ENCODE results near the gene TENT4A. TPM values are rescaled to one million over a fixed set of nuclear protein-coding genes. Genes with fewer than 3 reads are reported as not detected.
A peak's percentile ranks its signal among the peaks of the same experiment; 100 is the strongest.
"Not testable (repeated sequence)": the region's sequence is repeated elsewhere in the genome, so short reads cannot be mapped to it uniquely, and the experiment has no call there.

TENT4A gene
- 10 to 100 TPM; 11.9 to 15.2 (median 12.7) TPM for total RNA-seq

- peaks cover 42 to 45% of the 10 kb centered on the region in 2 donors for H3K4me1 ChIP-seq
- intact Hi-C loops (cut with DNase I; ENCODE audit: low total_unique reads) (loop anchor here (1.0 to 10.0 kb wide), 9 partner anchors 31 to 1289 kb away; partner anchors contain the start of genes FASTKD3, ICE1, MED10 and MTRR), in situ Hi-C loops (cut with MboI; ENCODE audit: low sequenced_read_pairs in 4 of 4) (loop anchor here in 1 of 4 donors (10.0 kb wide), 1 partner anchor 79 kb away; the partner anchor contains the start of genes NSUN2 and SRD5A1)
- peak within 1 kb of the TSS; percentile 95 to 100 (median 99) for H3K27ac ChIP-seq
- H3K36me3 ChIP-seq = no peaks in the 10 kb centered on the region
- peak within 1 kb of the TSS; percentile 78 to 100 (median 90) for H3K4me3 ChIP-seq
- ATAC-seq (peak; percentile 32 to 42), DNase-seq (no peak)
- no peaks in the 10 kb centered on the region for H3K9me3 ChIP-seq
- peak; percentile 54 to 63 for TF ChIP-seq POLR2A (IDR thresholded peaks at IDR 0.05)
- TF ChIP-seq CTCF (IDR thresholded peaks at IDR 0.05 in 4 of 5, conservative IDR thresholded peaks at IDR 0.05 in 1 of 5) = no peak
- H3K27me3 ChIP-seq = no peaks in the 10 kb centered on the region
Measured at GRCh38 chr5:6713274-6714225, at the start of gene TENT4A. Gene TENT4A (plus strand): TSS chr5:6713432. CDS start chr5:6713984, 552 bp downstream.

GRCh38 chr5:6666762-6667161 lies 46.5 kb upstream of the TENT4A start:
- H3K4me3 ChIP-seq = no peak overlapping the region
- no peaks in the 10 kb centered on the region for H3K36me3 ChIP-seq
- no peak for DNase-seq
- in situ Hi-C loops (cut with MboI; ENCODE audit: low sequenced_read_pairs in 4 of 4) = no loop called here
- intact Hi-C loops (cut with DNase I; ENCODE audit: low total_unique reads) = no loop called here
- no peaks in the 10 kb centered on the region for H3K4me1 ChIP-seq
- H3K27ac ChIP-seq = no peak overlapping the region
- no peak for ATAC-seq
- no peak for TF ChIP-seq CTCF (IDR thresholded peaks at IDR 0.05 in 4 of 5, conservative IDR thresholded peaks at IDR 0.05 in 1 of 5)
- TF ChIP-seq POLR2A (IDR thresholded peaks at IDR 0.05) = no peak
- no peaks in the 10 kb centered on the region for H3K27me3 ChIP-seq
- H3K9me3 ChIP-seq = no peaks in the 10 kb centered on the region

GRCh38 chr5:6667648-6668047 lies 45.6 kb upstream of the TENT4A start:
- TF ChIP-seq CTCF (IDR thresholded peaks at IDR 0.05 in 4 of 5, conservative IDR thresholded peaks at IDR 0.05 in 1 of 5) (no peak), POLR2A (IDR thresholded peaks at IDR 0.05) (no peak)
- Histone ChIP-seq H3K4me1 (no peaks in the 10 kb centered on the region), H3K36me3 (no peaks in the 10 kb centered on the region), H3K9me3 (no peaks in the 10 kb centered on the region), H3K4me3 (no peak overlapping the region), H3K27ac (no peak overlapping the region), H3K27me3 (no peaks in the 10 kb centered on the region)
- DNase-seq = no peak
- intact Hi-C loops (cut with DNase I; ENCODE audit: low total_unique reads) (no loop called here), in situ Hi-C loops (cut with MboI; ENCODE audit: low sequenced_read_pairs in 4 of 4) (no loop called here)
- no peak for ATAC-seq

- intact Hi-C loops (cut with DNase I; ENCODE audit: low total_unique reads); ATAC-seq; H3K4me1 ChIP-seq; H3K27me3 ChIP-seq; H3K36me3 ChIP-seq; DNase-seq; H3K4me3 ChIP-seq; in situ Hi-C loops (cut with MboI; ENCODE audit: low sequenced_read_pairs in 4 of 4); H3K9me3 ChIP-seq; H3K27ac ChIP-seq: not testable (repeated sequence)
Measured at GRCh38 chr5:6668717-6669116, 44.5 kb upstream of the TENT4A start.

GRCh38 chr5:6673031-6673430 lies 40.2 kb upstream of the TENT4A start:
- H3K4me3 ChIP-seq = no peak overlapping the region
- H3K27ac ChIP-seq = no peak overlapping the region
- no peaks in the 10 kb centered on the region for H3K9me3 ChIP-seq
- DNase-seq (no peak), ATAC-seq (no peak)
- intact Hi-C loops (cut with DNase I; ENCODE audit: low total_unique reads) = no loop called here
- TF ChIP-seq CTCF (IDR thresholded peaks at IDR 0.05 in 4 of 5, conservative IDR thresholded peaks at IDR 0.05 in 1 of 5) = no peak
- TF ChIP-seq POLR2A (IDR thresholded peaks at IDR 0.05) = no peak
- H3K36me3 ChIP-seq = no peaks in the 10 kb centered on the region
- in situ Hi-C loops (cut with MboI; ENCODE audit: low sequenced_read_pairs in 4 of 4) = no loop called here
- H3K4me1 ChIP-seq = no peaks in the 10 kb centered on the region
- H3K27me3 ChIP-seq = no peaks in the 10 kb centered on the region
